Fibroblast of villous mesenchyme (primary cell): ENCODE data around the gene ZNF644. TPM values are rescaled to one million over a fixed set of nuclear protein-coding genes. Genes with fewer than 3 reads are reported as not detected.

ENCODE experiments used
- DNase-seq: peaks from one replicate; pipeline ENCODE4 v3.0.0-alpha.2; 2010; ENCODE audit warnings: low read depth
- H3K4me3 ChIP-seq: 2 replicates; pipeline ENCODE4 v1.5.1; 2011; ENCODE audit warnings: low read depth, mild to moderate bottlenecking, low read length
- CTCF ChIP-seq: IDR thresholded peaks from 2 replicates; pipeline ENCODE4 v1.5.1; 2012; ENCODE audit warnings: low read depth, mild to moderate bottlenecking, low read length; ENCODE audit not compliant: insufficient read depth
- total RNA-seq: library from RNA; depleted of rRNA; stranded (reverse); fragments of >200 nt; gene quantifications from 2 replicates; pipeline ENCODE4 v1.2.3, GENCODE V29; 2012

The ZNF644 gene
- total RNA-seq, 1 donor: 92.4 TPM

- H3K4me3 ChIP-seq: no peak overlapping the region
- no peak for TF ChIP-seq CTCF
- DNase-seq: no peak
Measured at GRCh38 chr1:91005285-91005684, 16.6 kb downstream of the ZNF644 start.

GRCh38 chr1:91004145-91004544 is 17.7 kb downstream of the ZNF644 start:
- no peak for TF ChIP-seq CTCF
- no peak overlapping the region for H3K4me3 ChIP-seq
- DNase-seq: no peak

- DNase-seq: no peak
- H3K4me3 ChIP-seq: no peak overlapping the region
- TF ChIP-seq CTCF: no peak
Measured at GRCh38 chr1:90996742-90997413, 25.0 kb downstream of the ZNF644 start.

GRCh38 chr1:90995311-90995894 is 26.4 kb downstream of the ZNF644 start:
- no peak for DNase-seq
- no peak overlapping the region for H3K4me3 ChIP-seq
- no peak for TF ChIP-seq CTCF

GRCh38 chr1:90994461-90994860 is 27.4 kb downstream of the ZNF644 start:
- TF ChIP-seq CTCF: no peak
- DNase-seq: no peak
- no peak overlapping the region for H3K4me3 ChIP-seq

- H3K4me3 ChIP-seq: no peak overlapping the region
- peak; percentile 11 for DNase-seq
- no peak for TF ChIP-seq CTCF
Measured at GRCh38 chr1:90993245-90993644, 28.6 kb downstream of the ZNF644 start.

GRCh38 chr1:90990779-90991178 is 31.1 kb downstream of the ZNF644 start:
- TF ChIP-seq CTCF: no peak
- no peak for DNase-seq
- no peak overlapping the region for H3K4me3 ChIP-seq
